Stimulated activated CD8-positive, alpha-beta memory T cell treated with anti-CD3 and anti-CD28 coated beads, Interleukin-15, amount 100 ng/mL, for 1 hour (primary cell): ENCODE measurements around the gene GALNT2.

Experiments
- DNase-seq: peaks from one replicate; pipeline ENCODE4 v3.0.0-alpha.2; 2020; ENCODE audit warnings: low read depth

GALNT2 gene

DNA sequence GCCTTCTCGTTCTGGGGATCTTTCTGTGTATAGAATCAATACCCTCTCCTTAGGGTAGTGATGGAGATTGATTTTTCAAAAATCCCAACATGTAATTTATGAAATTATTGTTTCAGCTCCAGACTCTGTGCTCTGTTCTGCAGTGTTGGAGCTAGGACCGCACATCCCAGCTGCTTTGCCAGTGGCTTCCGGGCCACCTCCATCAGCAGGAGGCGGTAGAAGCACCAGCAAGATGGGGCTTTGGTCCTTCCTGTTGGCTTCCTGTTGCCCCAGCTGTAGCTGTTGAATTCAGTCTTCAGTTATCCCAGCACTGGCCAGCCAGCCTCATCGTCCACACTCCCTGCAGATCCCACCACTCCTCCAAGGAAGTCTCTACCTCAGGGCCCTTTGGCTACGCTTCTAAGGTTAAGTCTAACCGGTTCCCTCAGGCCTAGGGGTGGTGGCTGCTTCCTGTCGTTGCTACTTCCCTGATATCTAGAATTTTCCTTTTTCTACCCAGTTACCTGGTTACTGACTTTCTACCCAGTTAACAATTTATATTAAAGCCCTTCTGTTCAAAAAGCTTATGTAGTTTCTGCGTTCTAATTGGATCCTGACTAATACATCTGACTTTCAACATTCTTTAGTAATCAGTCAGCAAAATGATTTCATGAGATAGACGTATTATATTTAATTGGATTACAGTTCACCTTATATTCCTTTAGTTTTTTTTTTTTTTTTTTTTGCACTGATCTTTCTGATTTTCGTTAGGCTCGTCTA, 24.6 kb downstream of the GALNT2 start:
- no peak for DNase-seq

DNA sequence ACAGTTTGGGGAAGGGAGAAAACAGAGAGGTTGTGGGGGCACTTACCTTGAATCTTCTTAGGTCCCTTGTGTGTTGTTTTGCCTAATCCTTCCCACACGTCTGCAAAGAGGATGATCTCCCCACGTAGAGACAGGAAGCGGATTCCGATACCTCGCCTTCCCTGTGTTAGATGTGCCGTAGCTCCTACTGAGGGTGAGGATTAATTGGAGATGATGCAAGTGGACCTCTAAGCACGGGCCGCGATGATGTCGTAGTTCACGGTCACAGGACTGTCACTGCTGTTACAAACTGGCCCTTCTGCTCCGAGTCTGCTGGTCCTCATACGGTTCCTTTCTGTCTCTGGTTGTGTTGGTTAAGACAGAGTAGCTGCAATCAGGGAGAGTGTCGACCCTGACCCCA, 27.7 kb downstream of the GALNT2 start:
- no peak for DNase-seq

DNA sequence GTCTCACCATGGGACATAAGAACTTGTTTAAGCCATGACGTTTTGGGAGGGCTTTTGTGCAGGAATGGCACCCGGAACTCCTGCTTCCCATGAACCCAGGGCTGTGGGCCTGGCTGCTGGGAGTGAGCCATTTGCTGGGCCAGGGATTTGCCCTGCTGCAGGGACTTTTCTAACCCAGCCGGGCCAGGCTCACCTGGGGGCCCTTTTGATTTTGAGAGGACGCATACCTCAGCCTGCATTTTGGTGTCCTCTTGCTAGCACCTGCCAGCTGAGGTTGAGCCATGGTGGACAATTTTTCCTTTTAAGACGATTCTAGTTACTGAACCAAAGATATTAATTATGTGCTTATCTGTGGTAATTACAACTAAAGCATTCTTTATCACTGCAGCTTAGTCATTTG, 28.9 kb downstream of the GALNT2 start:
- DNase-seq = no peak

DNA sequence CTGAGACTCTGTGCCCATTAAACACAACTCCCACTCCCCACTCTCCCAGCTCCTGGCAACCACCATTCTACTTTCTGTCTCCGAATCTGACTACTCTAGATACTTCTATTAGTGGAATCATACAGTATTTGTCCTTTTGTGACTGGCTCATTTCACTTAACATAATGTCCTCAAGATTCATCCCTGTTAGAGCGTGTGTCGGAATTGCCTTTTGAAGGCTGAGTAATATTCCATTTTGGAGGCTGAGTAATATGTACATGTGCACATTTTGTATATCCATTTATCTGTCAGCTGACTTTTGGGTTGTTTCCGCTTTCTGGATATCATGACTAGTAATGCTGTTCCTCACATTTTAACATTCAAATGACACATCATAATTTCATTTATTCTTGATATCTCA, 30.3 kb downstream of the GALNT2 start:
- DNase-seq = no peak

DNA sequence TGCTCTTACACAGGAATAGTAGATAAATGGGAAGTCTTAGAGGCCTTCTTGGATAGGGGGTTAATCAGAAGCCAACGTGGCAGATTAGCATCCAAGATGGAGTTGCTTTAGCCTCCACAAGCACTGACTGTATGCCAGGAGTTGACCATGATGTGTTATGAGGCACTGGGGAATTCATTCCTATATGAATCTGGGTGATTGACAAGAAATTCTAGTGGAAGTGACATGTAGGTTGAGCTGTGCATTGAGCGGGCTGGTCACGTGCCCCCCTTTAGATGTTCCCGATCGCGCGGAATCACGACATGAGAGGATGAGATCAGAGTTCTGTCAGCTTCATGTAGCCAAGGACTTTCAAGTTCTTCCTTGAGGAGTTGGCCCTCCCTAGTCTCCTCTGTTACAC, 31.7 kb downstream of the GALNT2 start:
- DNase-seq = no peak

DNA sequence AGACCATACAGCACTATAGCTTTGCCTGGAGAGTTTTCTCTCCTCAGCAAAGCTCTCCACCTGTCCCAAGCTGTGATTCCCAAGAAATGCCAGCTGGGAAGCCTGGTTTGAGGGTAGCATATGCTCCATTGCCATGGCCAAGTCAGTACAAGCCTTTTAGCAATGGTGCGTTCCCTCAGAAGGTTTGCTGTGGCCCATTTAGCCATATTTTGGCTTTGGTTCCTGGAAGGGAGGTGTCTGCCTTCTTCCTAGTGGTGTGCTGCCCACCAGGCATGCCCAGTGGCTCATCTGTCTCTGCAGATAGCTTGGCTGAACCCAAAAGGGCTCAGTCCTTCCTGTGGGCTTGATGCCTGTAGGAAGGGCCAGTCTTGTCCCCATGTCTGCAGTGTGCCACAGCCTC, 32.4 kb downstream of the GALNT2 start:
- no peak for DNase-seq

DNA sequence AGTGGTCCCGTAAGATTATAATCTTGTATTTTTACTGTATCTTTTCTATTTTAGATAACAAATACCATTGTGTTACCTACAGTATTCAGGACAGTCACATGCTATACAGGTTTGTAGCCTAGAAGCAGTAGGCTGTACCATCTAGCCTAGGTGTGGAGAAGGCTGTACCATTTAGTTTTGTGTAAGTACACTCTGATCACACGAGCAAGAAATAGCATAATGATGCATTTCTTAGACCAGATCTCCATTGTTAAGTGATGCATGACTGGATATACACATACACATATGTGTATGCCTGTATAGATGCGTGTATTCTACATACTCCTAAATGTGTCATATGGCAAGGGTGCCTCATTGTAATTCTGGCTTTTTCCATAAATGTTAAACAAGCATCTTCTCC, 33.9 kb downstream of the GALNT2 start:
- DNase-seq = no peak

DNA sequence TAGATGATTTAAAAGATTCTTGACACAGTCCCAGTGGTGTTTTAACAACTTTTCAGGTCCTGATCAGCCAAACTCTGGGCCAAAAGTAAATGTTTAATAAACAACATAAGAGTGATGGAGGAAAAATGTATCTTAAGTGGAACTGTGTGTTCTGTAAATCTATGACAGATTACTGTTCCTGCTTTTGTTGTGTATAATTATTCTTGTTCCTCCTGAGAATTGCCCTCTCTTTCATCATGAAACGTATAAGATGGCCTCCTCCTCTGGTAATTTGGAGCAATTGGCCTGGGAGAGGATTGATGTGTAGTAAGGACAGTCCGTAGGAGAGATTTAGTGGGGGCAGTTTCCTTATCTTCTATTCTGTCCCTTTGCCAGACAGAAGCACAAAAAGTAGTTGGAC, 34.5 kb downstream of the GALNT2 start:
- DNase-seq = no peak

DNA sequence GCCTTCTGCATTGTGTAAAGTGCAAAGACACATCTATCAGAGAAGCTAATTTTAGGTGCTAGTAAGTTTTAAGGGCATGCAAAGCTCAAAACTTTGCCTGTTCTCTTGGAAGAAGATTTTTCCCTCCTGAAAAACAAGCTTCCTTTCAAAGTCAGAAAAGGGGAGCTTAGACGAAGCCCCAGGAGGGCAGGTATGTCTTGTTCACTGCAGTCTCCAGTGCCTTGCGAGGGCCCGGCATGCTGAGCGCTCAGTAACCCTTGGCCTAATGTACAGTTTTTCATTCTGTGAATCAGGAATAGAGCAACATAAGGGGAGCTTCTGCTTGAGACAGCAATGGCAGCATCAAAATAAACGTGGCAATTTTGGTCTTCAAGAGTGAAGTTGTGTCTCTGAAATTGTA, 35.0 kb downstream of the GALNT2 start:
- DNase-seq = no peak

DNA sequence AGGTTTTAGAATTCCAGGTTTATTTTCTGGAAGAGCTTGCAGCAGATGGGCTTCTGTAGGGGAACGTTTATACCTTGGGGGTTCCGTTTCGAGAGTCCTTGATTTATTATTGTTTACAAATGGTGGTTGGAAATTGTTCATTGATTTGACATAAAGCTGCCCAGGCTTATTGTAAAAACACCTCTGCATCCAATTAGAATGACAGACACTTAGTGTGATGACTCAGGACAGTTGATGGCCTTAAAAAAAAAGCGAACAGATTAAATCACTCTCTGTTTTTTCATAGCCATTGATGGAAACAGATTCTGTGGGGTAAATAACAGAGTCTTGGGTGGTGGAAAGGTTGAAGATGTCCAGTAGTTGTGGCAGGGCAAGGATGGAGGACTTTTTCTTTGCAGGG, 35.4 kb downstream of the GALNT2 start:
- DNase-seq = no peak

DNA sequence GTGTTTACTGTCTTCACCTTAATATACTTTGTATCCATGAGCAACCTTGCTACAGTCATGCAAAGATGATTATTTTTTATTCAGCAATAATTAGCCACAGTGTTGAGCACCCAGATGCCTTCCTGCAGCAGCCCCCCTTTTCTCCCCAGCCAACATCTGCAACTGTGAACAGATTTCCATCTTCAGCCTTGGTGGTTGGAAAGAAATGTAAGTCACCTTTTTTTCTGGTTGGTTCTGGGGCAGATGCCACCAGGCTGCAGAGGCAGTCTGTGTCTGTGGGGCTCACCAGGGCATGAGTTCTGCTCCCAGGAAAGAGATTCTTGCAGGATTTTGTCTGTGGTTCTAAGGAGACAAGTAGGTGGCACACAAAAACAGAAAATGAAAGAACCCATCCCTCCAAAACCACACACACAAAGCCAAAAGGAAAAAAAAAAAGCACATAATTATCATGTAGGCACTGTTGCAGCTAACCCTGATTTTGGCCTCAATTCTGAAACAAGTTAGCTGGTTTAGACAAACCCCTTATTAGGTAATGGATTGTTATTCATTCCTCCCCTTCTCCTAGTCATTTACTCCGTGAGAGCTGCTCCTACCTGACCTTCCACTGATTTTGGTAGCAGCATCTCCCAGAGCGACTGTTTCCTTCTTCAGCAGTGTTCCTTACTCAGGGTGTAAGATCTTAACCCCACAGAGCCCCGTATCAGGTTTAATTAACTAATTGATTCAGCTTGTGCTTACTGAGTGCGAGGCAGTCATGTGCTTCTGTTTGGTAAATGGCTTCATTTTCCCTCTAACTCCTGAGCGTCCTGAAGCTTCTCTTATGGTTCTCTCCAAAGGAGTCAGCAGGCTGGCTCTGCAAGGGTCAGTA, 36.5 kb downstream of the GALNT2 start:
- DNase-seq = no peak

DNA sequence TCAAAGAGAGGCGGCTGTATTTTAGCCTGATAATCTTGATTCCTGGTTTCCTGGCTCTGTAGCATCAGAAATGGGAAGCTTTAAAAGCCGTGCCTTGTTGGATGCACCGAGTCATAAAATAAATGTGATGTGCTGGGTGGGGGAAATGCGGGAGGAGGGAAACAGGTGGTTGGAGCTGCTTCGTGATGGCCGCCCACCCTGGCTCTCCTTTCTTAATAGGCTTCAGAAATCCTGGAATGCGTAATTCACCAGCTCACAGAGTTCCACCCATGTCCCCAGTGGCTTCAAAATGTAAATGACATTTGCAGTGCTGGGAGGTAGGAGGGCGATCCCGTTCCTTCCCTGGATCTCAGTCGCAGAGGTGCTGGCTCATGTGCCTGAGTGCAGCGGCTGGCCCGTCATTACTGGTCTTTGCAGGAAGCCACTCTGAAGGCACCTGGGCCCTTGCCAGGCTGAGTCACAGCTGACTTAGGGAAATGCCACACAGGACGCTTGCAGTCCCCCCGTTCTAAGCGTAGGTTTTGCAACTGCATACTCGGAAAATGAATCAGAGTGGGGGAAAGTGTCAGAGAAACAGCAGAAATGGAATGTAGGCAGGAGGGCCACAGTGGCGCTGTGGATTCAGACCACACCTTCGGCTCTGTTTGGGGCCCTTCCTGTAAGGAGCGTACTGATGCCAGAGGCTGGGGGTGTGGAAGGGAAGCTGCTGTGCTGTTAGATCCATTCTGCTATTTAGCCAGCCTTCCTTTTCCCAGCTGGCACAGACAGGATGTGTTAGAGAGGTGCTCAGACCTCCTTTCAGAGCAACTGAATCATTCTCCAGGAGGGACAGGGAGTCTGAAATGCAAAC, 37.6 kb downstream of the GALNT2 start:
- DNase-seq = peak; percentile 18

DNA sequence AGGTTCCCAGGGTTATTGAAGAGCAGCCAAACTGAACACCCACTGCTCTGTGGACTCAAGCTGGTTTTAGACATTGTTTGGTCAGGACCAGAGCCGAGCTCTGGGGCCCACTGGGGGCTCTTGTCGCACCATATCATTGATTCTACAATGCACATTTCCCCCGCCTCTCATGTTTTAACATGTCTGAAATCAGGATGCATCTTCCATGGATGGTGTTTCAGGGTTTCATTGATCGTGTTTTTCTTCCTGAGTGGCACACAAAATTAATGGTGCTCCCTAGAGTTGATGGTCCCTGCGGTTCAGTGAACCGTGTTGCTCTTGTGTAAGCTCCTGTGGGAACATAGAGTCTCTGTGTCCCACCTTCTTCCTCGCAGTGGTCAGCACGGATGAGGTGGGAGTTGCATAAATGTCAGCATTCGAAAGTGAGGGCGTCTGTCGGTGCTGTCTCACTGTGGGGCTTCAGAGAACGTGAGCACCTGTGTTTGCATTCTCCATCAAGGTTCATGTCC, 38.3 kb downstream of the GALNT2 start:
- DNase-seq = no peak

DNA sequence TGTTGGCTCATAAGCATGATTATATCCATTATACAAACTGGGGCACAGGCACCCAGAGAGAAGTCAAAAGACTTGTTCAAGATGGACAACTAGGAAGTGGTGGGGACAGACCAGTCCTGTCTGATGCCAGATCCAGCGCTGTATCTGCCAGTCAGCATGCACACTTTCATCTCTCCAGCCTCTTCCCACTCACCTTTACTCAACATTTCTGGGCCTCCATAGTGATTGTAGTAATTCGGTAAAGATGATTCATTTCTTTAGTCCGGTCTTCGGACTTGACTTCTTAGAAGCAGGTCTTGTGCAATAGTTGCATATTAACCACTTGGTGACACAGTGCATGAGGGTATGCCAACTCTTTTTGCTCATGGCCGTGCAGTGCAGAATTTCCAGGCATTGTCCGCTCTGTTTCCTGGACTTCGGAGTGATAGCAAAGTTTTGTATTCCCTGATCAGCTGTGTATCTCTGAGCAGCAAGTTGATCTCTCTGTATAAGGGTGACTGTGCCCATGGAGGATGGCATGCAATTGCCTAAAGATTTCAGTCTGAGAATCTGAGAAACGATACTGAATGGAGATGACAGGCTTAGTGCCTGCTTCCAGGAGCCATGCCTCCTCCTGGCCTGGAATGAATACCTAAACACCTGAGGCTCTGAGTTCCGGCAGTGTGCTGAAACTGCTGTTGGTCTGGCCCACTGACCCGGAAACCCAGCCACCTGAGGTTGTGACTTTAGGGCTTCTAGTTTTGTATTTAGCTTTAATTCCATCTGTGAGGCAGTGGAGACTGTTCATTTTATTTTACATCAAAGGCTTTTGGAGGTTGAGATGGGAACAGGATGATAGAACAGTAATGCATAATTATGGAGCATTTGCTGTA, 39.0 kb downstream of the GALNT2 start:
- DNase-seq = no peak

DNA sequence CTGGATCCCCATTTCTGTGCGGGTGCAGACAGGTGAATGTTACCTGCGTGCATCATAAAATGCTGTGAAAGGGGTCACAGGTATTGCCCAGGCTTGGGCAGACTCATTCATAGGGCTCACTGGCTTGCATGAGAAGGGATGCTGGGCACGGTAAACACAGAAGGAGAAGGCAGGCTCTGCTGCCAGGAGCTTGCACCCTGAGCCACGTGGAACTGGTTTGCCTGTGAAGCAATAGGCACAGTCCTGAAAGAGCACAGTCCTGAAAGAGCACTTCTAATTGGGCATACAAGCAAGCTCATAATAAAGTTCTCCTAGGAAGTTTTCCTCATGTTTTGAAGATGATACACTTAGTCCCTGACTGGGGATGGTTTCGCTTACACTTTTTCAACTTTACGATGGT, 40.9 kb downstream of the GALNT2 start:
- DNase-seq = no peak

DNA sequence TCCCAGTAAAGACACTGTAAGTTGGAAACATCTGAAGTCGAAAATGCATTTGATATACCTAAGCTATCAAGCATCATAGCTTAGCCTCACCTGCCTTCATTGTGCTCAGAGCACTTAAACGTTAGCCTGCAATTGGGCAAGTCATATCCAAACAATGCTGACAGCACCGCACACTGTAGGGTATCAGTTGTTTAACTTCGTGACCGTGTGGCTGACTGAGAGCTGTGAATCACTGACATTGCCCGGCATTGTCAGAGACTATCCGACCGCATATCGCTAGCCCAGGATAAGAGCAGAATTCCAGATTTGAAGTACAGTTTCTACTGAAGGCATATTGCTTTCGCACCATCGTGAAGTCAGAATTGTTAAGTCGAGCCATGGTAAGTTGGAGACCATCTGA, 41.5 kb downstream of the GALNT2 start:
- no peak for DNase-seq

DNA sequence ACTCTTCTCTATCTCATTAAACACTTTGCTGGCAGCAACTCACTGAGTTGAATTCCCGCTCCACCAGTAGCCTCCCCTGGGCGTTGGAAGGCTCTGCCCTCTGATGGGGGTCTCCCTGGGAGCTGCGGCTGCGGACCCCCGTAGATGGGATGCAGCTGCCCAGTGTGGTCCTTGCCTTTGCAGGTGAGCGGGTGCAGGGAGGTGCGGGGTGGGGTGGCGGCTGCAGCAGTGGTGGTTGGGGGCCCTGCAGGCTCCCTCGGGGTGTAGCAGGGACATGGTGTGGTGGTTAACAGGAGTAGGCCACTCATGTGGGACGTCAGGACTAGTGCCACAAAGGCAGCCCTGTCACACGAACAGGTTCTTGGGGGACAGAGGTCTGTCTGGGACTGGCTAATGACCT, 42.0 kb downstream of the GALNT2 start:
- no peak for DNase-seq

DNA sequence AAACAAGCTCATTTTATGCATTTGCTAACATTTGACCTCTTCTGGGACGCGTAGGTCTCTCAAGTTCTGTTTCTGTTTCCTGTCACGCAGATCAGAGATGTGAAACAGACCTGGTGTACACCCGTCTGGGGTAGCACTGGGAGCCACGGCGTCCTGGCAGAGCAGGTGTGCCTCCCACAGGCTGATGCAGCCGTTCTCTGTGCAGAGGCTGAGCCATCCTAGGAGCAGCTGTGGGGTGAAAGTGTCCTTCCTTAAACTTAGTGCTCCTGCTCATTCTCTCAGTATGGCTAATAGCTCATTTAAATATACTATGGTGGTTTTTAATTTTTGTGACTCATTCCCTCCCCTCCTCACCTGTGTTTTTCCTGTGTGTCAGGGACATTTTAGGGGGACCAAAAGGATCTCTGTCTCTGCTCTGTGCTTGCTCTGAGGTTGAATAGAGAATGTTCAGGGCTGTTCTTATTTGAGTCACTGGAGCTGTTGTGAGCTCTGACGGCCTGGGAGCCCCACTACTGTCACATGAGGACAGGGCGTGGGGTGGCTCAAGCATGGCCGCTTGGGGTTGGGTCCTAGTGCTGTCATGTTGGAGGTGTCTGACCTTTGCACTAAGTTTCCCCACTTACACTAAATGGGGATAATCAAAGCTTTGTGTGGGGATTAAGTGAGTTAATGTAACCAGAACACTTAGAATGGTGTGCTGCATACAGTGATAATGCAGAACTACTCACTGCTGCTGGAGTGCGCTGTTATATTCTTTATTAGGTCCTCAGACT, 43.0 kb downstream of the GALNT2 start:
- no peak for DNase-seq

DNA sequence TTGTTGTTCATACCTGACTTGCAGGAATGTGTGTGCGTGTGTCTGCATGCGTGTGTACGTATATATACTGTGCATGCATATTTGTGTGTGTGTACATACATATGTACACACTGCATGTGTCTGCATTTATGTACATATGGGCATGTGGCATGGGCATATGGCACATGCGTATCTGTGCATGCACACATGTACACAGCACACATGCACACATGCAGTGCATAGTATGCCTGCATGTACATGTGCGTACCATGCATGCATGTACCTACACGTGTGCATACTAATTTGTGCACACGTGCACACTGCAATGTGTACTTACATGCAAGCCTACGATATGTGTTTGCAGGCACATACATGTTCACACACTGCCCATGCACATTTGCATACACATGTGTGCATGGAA, 43.9 kb downstream of the GALNT2 start:
- no peak for DNase-seq

DNA sequence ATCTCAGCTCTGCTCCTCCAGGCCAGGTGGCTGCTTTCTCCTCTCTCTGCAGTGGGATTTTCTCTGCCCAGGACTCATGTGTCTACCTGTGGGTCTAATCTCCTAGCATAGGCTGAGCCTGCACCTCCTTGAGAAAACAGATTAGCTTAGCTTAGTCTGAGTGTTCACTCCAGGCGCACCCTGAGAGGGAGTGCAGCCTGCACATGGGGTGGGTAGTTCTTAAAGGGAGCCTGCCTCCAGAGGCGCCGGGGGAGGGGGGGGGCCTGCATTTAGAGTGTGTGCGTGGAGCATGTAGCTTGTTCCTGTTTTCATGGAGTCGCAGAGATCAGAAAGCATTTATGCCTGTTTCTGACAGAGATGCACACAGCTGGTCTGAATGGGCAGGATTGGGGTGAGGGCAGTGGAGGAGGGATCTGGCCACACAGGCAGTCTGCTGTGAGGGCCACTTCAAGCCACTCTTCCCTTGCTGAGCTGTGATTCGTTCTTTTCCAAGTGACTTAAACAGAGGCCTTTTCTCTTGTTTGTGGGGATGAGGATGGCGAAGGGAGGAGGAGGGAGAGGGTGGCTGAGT, 45.2 kb downstream of the GALNT2 start:
- DNase-seq = no peak
